LoVo (cell line): Measurements from ENCODE around the gene CNGA4.
"Not testable (repeated sequence)": the region's sequence is repeated elsewhere in the genome, so short reads cannot be mapped to it uniquely, and the experiment has no call there.

Experiments used
- DNase-seq: peaks from one replicate; pipeline ENCODE4 v3.0.0-alpha.2; 2016; ENCODE audit warnings: low spot score

The CNGA4 gene

GRCh38 chr11:6268820-6269219, 29.9 kb downstream of the CNGA4 start:
- no peak for DNase-seq

DNA sequence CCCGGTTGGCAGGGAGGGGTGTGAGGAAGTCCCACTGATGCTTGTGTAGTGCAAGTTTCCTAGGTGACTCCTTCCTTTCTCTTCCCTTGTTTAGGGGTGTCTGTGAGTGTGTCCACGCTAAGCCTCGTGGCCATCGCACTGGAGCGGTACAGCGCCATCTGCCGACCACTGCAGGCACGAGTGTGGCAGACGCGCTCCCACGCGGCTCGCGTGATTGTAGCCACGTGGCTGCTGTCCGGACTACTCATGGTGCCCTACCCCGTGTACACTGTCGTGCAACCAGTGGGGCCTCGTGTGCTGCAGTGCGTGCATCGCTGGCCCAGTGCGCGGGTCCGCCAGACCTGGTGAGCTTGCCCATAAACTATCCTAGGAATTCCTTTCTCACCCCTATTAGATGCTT, 31.1 kb downstream of the CNGA4 start:
- no peak for DNase-seq

GRCh38 chr11:6270584-6271246, 31.8 kb downstream of the CNGA4 start:
- no peak for DNase-seq

DNA sequence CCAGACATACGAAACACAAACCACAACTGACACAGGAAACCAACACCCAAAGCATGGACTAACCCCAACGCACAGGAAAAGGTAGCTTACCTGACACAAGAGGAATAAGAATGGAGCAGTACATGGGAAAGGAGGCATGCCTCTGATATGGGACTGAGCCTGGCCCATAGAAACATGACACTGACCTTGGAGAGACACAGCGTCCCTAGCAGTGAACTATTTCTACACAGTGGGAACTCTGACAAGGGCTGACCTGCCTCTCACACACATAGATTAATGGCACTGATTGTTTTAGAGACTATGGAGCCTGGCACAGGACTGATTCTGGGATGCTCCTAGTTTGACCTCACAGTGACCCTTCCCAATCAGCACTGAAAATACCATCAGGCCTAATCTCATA, 32.7 kb downstream of the CNGA4 start:
- no peak for DNase-seq

GRCh38 chr11:6273188-6273587, 34.3 kb downstream of the CNGA4 start:
- DNase-seq = no peak

DNA sequence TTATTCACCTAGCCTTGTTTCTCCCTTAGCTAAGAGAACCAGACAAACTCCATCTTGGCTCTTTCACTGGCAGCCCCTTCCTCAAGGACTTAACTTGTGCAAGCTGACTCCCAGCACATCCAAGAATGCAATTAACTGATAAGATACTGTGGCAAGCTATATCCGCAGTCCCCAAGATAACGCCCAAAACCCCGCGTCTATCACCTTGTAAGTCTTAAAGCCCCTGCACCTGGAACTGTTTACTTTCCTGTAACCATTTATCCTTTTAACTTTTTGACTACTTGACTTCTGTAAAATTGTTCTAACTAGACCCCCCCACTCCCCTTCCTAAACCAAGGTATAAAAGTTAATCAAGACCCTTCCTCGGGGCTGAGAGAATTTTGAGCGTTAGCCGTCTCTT, 41.9 kb downstream of the CNGA4 start:
- DNase-seq = not testable (repeated sequence)

DNA sequence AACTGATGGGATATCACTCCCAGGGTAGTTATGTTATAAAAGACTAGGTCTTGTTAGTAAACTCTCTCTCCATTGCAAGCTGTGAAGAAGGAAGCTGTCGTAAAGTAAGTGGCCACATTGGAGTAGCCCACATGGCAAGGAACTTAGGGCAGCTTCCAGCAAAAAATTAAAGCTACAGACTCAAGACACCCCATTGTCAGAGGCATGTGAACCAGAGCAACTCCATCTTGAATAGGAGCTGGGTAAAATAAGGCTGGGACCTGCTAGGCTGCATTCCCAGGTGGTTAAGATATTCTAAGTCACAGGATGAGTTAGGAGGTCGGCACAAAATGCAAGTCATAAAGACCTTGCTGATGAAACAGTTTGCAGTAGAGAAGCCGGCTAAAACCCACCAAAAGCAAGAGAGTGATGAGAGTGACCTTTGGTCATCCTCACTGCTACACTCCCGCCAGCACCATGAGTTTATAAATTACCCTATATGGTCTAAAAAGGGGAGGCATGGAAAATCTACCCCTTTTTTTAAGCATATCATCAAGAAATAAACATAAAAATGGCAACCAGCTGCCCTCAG, 44.6 kb downstream of the CNGA4 start:
- no peak for DNase-seq

- DNase-seq = no peak
These were observed 45.4 kb downstream of the CNGA4 start for GRCh38 chr11:6284250-6284649.

- no peak for DNase-seq
These were observed 46.1 kb downstream of the CNGA4 start for GRCh38 chr11:6285019-6285418.
